ENCODE results near the gene UHRF1. TPM values are rescaled to one million over a fixed set of nuclear protein-coding genes. Genes with fewer than 3 reads are reported as not detected.
A peak's percentile ranks its signal among the peaks of the same experiment; 100 is the strongest.
"Not testable (repeated sequence)": the region's sequence is repeated elsewhere in the genome, so short reads cannot be mapped to it uniquely, and the experiment has no call there.

UHRF1 gene
- total RNA-seq, 1 experiment from 2014 or later = 35.8 TPM

DNA sequence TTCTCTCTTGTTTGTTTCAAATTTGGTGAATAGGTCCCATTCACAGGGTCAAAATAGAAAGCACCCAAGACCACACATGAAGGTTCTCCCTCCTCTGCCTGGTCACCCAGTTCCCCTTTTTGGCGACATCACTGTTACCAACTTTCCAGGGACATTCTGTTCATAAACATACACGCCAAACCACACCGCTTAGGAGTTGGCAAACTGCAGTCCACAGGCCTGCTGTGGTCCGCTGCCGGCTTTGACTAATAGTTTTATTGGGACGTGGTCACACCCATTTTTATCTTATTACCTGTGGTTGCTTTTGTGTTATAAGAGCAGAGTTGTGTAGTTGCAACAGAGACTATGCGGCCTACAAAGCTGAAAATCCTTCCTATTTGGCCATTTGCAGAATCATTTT, 24.2 kb downstream of the UHRF1 start:
- DNase-seq (ENCODE audit: low spot score) = peak; percentile 66

DNA sequence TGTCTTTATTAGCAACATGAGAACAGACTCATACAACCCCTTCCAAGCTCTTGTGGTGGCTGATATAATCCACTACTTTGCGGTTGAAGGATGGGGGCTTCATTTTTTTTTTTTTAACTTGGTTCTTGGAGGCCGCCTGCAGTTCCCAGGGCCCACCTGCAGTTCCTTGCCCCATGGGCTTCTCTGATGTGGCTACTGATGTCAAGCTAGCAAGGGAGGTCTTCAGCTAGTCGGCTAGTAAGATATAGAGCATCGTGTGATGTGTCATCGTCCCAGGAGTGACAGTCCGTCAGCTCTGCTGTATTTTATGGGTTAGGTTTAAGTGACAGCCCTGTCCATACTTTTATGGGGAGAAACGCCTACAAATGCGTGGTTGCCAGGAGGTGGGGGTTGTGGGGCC, 26.1 kb downstream of the UHRF1 start:
- DNase-seq (ENCODE audit: low spot score) = no peak

DNA sequence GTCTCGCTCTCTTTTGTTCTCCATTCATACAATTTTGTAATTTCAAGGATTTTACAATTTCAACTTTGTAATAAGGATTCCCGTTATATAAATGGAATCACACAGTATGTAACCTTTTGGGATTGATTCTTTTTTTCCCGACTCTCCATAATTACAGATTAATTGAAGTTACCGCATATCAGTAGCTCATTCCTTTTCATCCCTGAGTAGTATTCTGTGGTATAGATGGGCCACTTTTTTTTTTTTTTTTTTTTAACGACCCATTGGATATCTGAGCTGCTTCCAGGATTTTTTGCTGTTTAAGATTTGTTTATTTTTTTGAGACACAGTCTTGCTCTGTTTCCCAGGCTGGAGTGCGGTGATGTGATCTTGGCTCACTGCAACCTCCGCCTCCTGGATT, 27.8 kb downstream of the UHRF1 start:
- DNase-seq (ENCODE audit: low spot score) = no peak

DNA sequence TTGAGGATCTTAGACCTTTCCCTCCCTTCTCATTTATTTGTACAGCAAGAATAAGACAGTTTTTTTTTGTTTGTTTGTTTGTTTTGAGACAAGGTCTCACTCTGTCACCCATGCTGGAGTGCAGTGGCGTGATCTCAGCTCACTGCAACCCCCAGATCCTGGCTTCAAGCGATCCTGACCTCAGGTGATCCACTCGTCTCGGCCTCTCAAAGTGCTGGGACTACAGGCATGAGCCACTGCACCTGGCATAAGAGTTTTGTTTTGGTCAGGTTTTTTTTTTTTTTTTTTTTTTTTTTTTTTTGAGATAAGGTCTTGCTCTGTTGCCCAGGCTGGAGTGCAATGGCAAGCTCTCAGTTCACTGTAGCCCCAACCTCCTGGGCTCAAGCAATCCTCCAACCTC, 29.2 kb downstream of the UHRF1 start:
- DNase-seq (ENCODE audit: low spot score) = not testable (repeated sequence)

DNA sequence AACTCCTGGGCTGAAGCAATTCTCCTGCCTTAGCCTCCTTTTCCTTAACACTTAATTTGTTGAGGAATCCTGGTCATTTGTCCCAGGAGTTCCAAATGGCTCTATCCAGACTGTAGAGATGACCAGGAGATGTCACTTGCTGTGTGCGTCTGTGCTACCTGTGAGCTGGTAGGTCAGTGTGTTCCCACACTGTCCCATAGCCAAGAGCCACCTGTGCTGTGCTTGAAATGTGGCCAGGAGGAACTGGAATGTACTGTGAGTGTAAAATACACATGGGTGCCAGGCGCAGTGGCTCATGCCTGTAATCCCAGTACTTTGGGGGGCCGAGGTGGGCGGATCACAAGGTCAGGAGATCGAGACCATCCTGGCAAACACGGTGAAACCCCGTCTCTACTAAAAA, 30.2 kb downstream of the UHRF1 start:
- no peak for DNase-seq (ENCODE audit: low spot score)

DNA sequence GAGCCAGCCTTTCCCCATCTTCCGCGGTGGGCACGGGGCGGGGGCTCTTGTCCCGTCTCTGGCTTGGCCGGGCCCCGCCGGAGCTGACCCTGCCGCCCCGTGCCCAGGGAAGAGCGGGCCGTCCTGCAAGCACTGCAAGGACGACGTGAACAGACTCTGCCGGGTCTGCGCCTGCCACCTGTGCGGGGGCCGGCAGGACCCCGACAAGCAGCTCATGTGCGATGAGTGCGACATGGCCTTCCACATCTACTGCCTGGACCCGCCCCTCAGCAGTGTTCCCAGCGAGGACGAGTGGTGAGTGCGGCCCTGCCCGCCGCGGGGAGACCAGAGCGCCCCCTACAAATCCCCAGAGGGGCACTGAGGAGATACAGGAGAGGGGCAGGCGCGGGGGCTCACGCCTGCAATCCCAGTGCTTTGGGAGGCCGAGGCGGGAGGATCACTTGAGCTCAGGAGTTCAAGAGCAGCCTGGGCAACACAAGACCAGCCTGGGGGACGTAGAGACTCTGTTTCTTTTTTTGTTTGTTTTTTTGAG, 32.4 kb downstream of the UHRF1 start:
- not testable (repeated sequence) for DNase-seq (ENCODE audit: low spot score)

DNA sequence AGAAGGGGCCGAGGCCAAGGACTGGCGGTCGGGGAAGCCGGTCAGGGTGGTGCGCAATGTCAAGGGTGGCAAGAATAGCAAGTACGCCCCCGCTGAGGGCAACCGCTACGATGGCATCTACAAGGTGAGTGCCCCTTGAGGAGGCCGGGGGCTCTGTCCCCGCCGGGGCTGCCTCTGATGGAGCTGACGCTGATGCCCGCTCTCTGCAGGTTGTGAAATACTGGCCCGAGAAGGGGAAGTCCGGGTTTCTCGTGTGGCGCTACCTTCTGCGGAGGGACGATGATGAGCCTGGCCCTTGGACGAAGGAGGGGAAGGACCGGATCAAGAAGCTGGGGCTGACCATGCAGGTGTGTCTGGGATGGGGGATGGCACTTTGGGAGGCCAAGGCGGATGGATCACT, 41.3 kb downstream of the UHRF1 start:
- not testable (repeated sequence) for DNase-seq (ENCODE audit: low spot score)

DNA sequence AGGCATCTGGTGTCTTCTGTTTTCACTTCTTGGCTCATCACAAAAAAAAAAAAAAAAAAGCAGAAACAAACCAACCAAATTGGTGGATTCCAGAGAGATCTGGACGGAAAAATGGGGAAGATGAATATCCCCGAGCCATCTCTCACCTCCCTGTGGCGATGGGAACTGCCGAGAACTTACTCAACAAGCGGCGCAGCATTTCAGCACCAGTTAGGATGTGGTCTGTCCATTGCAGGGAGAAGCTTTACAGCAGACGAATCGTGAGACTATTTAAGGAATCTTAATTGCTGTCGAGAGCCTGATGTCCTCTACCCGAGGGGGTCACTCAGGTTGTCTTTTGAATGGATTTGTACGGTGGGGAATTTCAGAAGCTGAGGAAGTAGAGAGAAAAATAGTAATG, 42.4 kb downstream of the UHRF1 start:
- DNase-seq (ENCODE audit: low spot score) = no peak

DNA sequence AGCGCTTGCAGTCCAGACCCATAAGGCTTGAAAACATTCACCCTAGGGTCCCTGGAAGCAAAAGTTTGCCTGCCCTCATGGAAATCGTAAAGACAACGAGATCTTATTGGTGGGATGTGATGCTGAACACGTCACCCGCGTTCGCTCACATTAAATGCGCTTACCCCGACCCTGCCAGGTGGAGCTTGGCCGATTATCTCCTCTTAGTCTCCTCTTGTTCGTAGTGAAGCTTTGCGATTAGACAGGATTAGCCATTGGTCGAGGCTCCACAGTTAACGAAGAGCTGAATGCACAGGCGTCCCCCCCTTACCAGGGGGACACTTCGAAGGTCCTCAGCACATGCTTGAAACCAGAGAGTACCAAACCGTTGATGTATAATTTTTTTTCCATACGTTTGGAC, 43.6 kb downstream of the UHRF1 start:
- no peak for DNase-seq (ENCODE audit: low spot score)

DNA sequence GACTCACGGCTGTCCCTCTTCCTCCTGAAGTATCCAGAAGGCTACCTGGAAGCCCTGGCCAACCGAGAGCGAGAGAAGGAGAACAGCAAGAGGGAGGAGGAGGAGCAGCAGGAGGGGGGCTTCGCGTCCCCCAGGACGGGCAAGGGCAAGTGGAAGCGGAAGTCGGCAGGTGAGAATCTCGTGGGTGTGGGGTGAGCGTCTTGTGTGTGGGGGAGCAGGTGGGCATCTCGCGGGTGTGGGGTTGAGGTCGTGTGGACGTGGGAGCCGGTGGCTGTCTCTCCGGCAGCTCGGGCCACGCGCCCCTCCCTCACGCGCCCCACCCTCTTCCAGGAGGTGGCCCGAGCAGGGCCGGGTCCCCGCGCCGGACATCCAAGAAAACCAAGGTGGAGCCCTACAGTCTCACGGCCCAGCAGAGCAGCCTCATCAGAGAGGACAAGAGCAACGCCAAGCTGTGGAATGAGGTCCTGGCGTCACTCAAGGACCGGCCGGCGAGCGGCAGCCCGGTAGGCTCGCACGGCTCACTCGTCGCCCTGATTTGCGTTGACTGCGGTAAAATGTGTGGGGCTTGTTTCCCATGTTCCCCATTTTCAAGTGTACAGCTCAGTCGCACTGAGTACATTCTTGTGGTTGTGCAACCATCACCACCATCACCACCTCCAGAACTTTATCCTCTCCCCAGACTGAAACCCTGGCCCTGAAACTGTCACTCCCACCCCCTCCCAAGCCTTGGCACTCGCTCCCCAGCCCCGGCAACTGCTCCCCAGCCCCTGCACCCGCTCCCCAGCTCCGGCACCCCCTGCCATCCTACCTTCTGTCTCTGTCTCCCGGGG, 45.2 kb downstream of the UHRF1 start:
- DNase-seq (ENCODE audit: low spot score) = not testable (repeated sequence)

DNA sequence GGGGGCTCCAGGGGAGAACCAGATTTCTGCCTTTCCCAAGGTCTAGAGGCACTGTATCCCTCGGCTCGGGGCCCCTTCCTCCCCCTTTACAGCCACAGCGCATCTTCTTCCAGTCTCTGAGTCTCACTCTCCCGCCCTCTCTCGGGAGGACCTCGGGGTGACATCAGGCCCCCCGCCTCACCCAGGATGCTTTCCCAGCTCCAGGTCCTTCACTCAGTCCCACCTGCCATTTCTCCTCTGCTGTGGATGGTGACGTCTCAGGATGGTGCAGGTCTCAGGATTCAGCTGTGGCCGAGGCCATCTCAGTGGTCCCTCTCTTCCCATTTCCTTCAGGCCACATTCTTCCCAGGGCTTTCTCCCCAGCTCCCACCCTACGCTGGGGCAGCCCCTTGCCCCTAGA, 46.0 kb downstream of the UHRF1 start:
- no peak for DNase-seq (ENCODE audit: low spot score)

DNA sequence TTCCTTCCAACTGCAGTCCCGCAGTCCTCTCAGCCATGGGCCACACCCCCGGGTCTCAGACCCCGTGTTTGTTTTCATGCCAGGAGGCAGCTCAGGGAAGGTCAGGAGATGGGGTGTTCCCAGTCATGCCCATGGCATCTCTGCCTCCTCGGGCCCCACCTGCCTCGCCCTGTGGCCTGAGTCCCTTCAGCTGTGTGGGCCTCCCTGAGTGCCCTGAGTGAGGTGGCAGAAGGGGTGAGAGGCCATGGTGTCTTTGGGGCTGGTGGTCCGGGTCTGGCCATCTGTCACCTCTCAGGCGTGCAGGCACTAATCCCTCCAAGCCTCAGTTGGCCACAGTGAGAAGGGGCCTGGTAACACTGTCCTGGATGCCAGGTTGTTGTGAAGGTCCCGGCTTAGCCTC, 48.7 kb downstream of the UHRF1 start:
- DNase-seq (ENCODE audit: low spot score) = no peak

DNA sequence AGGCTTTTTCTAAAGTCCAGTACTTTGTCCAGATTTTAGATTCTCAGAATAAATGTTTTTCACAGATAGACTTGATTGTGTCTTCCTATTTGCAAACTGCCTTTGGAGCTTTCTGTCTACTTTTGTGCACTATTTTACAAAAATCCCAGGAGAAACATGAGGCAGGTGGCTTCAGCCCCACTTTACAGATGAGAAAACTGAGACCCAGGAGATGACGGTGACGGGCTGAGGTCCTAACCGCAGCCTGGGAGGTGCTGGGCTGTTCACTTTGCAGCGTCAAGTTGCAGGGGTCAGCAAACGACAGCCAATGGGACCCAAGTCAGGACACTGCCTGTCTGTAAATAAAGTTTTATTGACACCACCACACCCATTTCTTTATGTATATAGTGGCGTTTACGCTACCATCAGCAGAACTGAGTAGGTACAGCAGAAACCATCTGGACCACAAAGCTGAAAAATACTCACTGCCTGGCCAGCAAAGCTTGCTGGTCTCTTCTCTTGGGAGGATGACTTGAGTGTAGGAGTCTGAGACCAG, 52.9 kb downstream of the UHRF1 start:
- DNase-seq (ENCODE audit: low spot score) = no peak

DNA sequence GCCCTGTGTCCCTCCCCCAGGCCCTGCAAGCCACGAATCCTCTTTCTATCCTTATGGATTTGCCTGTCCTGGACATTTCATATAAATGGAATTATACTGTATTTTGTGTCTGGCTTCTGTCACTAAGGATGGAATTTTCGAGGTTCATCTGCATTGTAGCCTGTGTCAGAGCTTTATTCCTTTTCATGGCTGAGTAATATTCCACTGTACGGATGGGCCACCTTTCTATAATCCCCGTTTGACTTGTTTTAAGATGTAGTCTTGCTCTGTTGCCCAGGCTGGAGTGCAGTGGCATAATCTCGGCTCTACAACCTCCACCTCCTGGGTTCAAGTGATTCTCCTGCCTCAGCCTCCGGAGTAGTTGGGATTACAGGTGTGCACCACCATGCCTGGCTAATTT, 55.8 kb downstream of the UHRF1 start:
- DNase-seq (ENCODE audit: low spot score) = no peak

DNA sequence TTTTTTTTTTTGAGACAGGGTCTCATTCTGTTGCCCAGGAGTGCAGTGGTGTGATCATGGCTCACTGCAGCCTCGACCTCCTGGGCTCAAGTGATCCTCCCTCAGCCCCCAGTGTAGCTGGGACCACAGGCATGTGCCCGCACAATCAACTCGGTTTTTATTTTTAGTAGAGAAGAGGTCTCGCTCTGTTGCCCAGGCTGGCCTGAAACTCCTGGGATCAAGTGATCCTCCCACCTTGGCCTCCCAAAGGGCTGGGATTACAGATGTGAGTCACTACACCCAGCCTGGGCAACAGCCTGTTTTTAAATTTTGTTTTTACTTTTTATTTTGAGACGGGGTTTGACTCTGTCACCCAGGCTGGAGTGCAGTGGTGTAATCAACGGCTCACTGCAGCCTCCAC, 57.3 kb downstream of the UHRF1 start:
- no peak for DNase-seq (ENCODE audit: low spot score)

DNA sequence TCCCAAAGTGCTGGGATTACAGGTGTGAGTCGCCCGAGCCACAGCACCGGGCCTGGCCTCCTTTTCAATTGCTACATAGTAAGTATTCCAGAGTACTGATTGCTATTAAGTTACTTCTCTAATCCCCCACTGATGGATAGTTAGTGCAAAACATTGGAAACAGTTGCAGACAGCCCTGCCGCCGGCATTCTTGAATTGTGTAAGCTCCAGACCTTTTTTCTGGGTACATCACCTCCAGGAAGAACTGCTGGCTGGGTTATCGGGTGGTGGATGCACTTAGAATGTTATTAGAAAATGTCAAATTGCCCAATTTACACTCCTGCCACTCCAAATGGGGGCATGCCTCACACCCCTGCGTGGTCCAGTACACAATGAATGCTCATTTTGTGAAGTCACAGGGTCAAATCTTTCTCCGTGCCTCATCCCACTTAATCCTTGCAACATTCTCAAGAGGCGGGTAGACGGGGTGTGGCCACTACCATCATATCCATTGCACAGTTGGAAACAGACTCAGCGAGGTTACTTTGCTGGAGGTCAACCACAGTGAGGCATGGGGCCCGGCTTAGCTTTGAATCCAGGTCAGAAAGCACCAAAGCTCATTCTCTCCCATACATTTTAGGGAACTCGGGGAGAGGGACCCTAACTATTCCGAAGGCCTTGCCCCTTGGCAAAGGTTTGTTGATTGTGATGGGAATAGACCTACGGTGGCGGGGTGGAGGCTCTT, 58.6 kb downstream of the UHRF1 start:
- peak; percentile 49 for DNase-seq (ENCODE audit: low spot score)

DNA sequence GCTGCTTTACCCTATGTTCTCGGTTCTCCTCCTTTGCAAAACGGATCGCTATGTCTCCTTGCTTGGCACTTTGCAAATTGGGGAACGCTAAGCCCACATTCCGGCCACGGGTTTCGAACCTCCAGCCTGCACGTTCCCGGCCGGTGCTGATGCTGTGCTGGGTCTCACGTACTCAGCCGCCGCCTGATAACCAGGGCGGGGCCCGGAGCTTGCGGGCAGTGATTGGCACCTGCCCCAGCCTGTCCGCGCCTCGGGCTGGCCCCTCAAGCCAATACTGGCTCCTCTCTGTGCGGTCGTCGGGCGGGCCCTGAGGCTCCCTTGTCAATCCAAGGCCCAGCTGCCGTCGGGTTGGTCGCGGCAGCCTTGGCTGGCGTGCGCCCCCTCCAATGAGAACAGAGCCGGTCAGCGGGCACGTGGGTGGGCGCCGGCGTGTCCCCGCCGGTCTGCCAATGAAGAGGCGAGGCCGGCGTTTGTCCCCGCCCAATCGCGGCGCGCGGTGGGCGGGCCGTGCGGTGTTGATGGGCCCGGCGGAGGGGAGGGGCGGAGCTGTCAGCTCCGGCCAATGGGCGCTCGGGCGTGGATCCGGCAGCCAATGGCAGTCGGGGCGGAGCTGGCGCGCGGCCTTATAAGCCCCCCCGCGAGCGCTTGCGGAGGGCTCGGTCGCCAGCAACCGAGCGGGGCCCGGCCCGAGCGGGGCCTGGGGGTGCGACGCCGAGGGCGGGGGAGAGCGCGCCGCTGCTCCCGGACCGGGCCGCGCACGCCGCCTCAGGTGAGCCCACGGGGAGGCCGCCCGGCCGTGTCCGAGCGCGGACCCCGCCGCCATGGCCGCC, 59.4 kb downstream of the UHRF1 start, which contains the start of gene KDM4B:
Gene KDM4B (plus strand): TSS at position 652 of the 830 bp plus-strand sequence. CDS start 63,778 bp downstream, outside the sequence.
- peak; percentile 98 for DNase-seq (ENCODE audit: low spot score)

DNA sequence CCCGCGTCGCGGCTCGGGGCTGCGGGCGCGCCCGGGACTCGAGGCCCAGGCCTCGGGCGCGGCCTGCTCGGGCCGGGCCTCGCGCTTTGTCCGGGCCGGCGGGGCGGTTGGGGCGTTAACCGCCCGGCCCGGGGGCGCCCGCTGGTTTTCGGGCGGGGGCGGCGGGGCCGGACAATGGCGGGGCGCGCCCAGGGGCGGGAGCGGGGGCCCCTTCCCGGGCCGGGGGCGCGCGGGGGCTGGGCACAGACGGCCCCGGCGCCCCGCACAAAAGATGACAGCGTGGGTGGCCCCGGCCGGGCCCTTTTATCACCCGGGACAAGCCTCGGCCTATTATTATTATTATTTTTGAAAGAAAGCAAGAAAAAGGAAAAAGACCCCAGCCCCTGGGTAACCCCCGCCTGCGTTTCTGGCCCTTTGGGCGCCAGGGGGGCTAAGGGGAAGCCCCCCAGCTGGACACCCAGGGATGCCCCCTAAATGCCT, 60.0 kb downstream of the UHRF1 start:
- no peak for DNase-seq (ENCODE audit: low spot score)

DNA sequence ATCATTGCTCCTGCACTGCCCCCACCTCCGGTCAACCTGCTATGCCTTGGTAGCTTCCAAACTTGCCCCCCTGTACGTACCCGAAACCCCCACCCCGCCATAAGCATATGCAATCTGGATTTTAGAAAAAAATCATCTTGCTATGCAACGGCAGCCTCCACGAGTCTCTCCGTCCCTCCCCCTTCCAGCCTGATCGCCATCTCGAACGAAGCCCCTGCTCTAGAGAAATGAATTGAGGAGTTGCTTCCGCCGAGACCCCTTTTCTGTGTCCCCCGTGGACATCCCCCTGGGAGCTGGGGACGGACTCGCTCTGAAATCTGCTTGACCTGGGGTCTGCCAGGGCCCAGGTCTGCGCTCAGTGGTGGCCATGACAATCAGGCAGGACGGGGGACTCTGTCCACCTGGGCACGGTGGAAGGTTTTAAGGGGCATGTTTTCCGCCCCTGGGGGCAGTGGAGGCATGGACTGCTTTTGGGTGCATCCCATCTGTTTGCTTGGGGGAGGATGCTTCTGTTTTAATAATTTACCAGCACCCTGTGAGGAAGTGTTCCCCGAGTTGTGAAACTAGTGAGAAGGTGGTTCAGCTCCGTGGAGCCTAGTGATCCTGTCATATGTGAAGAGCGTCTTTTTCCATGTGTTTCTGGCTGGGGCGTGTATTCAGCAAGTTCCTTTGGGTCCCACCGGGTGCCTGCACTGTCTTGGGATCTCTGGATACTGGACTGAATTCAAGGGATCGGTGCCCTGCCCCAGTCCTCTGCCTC, 60.7 kb downstream of the UHRF1 start:
- no peak for DNase-seq (ENCODE audit: low spot score)

DNA sequence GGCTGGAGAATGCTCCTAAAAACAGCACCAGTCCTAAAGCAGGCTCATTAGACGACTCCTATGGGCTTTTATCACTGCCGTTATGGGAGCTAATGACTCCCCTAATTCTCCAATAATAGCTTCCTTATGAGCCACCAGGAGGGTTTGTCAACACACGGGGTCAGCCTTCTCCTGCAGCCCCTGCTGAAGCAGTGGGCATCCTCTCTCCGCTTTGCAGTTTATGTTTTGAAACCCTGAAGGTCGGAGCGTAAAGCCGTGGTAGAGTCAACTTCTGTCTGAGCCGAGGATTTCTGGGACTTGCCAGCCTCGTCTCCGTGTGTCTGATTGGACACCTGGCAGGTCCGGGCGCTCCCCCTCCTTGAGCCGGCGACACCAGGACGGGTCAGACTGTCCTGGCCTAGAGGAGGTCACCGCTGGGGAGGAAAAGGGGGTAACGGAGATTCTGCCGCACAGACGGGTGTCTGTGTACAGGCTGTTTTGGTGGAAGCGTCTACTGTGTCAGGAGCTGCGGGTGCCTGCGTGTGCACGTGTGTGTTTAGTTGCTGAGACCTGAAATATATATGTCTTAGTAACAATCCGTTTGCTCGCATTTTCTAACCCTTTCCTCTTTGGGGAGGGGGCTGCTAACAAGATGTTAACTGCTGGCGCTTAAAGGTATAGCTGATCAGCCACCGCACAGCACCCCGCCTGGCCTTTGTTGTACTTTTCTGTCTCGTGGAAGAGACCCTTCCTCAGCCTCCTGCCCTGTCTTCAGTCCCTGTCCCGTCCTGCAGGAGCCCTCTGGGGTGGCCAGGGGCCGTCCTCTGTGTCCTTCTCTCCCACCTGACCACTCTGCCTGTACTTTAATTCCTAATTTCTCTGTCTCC, 61.5 kb downstream of the UHRF1 start:
- DNase-seq (ENCODE audit: low spot score) = no peak
